IMR-90 (cell line): Measurements from ENCODE around the gene PTGES2.
A peak's percentile ranks its signal among the peaks of the same experiment; 100 is the strongest.

Source experiments
- CHD1 ChIP-seq: IDR thresholded peaks from 2 replicates; pipeline ENCODE4 v1.6.1; 2012; ENCODE audit warnings: low read depth, low read length, improper control_type of control experiment
- CTCF ChIP-seq: conservative IDR thresholded peaks from 2 replicates; pipeline ENCODE4 v1.5.1; 2012; ENCODE audit warnings: mild to moderate bottlenecking, low read depth, low read length, improper control_type of control experiment
- FOS ChIP-seq: fragments of 150-350 bp; IDR thresholded peaks from 2 replicates; pipeline ENCODE4 v1.6.1; 2016; ENCODE audit warnings: low read depth, low read length
- MAZ ChIP-seq: IDR thresholded peaks from 2 replicates; pipeline ENCODE4 v1.6.1; 2012; ENCODE audit warnings: low read depth, mild to moderate bottlenecking, low read length, improper control_type of control experiment, moderate library complexity, borderline replicate concordance
- MXI1 ChIP-seq: IDR thresholded peaks from 2 replicates; pipeline ENCODE4 v1.6.1; 2012; ENCODE audit warnings: low read depth, mild to moderate bottlenecking, low read length, moderate library complexity, borderline replicate concordance
- POLR2A ChIP-seq: IDR thresholded peaks from 2 replicates; pipeline ENCODE4 v1.6.1; 2012; ENCODE audit warnings: mild to moderate bottlenecking, low read depth, low read length
- RAD21 ChIP-seq: IDR thresholded peaks from 2 replicates; pipeline ENCODE4 v1.6.1; 2012; ENCODE audit warnings: low read length, improper control_type of control experiment
- RFX5 ChIP-seq: IDR thresholded peaks from 2 replicates; pipeline ENCODE4 v1.8.0; 2012; ENCODE audit warnings: low read depth, mild to moderate bottlenecking, low read length, moderate library complexity
- SMC3 ChIP-seq: fragments of 150-350 bp; IDR thresholded peaks from 2 replicates; pipeline ENCODE4 v1.6.1; 2016; ENCODE audit warnings: low read depth, mild to moderate bottlenecking, antibody characterized with exemption, low read length, moderate library complexity
- USF2 ChIP-seq: fragments of 150-350 bp; IDR thresholded peaks from 2 replicates; pipeline ENCODE4 v1.6.1; 2017; ENCODE audit warnings: mild to moderate bottlenecking, antibody characterized with exemption, low read length, low read depth

- TF ChIP-seq CTCF, result 0 out of 2 replicates have a peak, but pooled peaks have one; percentile 10
- no peak for TF ChIP-seq FOS
- no peak for TF ChIP-seq SMC3
- no peak for TF ChIP-seq POLR2A
- TF ChIP-seq USF2, result no peak
- TF ChIP-seq MXI1, result no peak
- no peak for TF ChIP-seq MAZ
- TF ChIP-seq CHD1, result no peak
- no peak for TF ChIP-seq RAD21
- TF ChIP-seq RFX5, result no peak
Measured at GRCh38 chr9:128103589-128103962, 24.0 kb downstream of the PTGES2 start.
